ENCODE results near the gene MRPS34. TPM values are rescaled to one million over a fixed set of nuclear protein-coding genes. Genes with fewer than 3 reads are reported as not detected.

MRPS34 gene
- total RNA-seq, 1 experiment from 2014 or later = 247 TPM

DNA sequence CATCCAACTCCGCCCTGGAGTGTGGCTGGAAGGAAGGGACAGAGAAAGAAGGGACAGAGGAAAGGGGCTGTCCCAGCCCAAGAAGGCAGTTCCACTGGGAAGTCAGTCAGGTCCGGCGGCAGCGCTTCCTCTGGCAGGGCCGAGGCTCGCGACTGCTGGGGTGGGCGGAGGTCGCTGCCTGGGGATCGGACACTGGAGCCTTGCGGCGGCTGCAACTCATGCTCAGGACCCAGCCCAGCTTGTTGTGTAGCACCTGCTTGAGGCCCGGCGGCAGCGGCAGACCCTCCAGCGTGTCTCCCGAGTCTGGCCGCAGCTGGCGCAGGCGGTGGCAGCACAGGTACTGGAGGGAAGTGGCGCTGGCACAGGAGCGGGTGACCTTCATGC is 4.0 kb upstream of the MRPS34 start:
- ChIA-PET POLR2A (ENCODE audit: low non-redundant PET) (no interaction called here), CTCF (no interaction called here)
- no peak overlapping the region for H3K27ac ChIP-seq (ENCODE audit: low read depth, low read length, poor library complexity, severe bottlenecking)
- no peaks in the 10 kb centered on the region for H3K27me3 ChIP-seq (replicated peaks; ENCODE audit: insufficient read depth, low read depth, low read length, poor library complexity)
- H3K4me3 ChIP-seq (ENCODE audit: low read depth, low read length, poor library complexity, severe bottlenecking) = no peak overlapping the region
- H3K9me3 ChIP-seq (ENCODE audit: low read depth, low read length, poor library complexity, severe bottlenecking) = no peaks in the 10 kb centered on the region
- intact Hi-C loops (cut with micrococcal nuclease; ENCODE audit: unreplicated experiment) = loop anchor here (10.0 kb wide), 1 partner anchor 48 kb away; the partner anchor contains the start of genes FAHD1 and HAGH
- H3K4me1 ChIP-seq (ENCODE audit: insufficient read depth, low read length, poor library complexity, severe bottlenecking) = no peaks in the 10 kb centered on the region
- peaks cover 14% of the 10 kb centered on the region for H3K36me3 ChIP-seq (ENCODE audit: insufficient read depth, low read length, poor library complexity, severe bottlenecking)
- BruUV-seq (replicated peaks) = no TSS peak
- DNase-seq (ENCODE audit: low spot score) = no peak
- TF ChIP-seq, protein P1, sequence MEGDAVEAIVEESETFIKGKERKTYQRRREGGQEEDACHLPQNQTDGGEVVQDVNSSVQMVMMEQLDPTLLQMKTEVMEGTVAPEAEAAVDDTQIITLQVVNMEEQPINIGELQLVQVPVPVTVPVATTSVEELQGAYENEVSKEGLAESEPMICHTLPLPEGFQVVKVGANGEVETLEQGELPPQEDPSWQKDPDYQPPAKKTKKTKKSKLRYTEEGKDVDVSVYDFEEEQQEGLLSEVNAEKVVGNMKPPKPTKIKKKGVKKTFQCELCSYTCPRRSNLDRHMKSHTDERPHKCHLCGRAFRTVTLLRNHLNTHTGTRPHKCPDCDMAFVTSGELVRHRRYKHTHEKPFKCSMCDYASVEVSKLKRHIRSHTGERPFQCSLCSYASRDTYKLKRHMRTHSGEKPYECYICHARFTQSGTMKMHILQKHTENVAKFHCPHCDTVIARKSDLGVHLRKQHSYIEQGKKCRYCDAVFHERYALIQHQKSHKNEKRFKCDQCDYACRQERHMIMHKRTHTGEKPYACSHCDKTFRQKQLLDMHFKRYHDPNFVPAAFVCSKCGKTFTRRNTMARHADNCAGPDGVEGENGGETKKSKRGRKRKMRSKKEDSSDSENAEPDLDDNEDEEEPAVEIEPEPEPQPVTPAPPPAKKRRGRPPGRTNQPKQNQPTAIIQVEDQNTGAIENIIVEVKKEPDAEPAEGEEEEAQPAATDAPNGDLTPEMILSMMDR (conservative IDR thresholded peaks at IDR 0.05; ENCODE audit: low read depth, low read length) = no peak
- no peak for TF ChIP-seq EZH2 (IDR thresholded peaks at IDR 0.05; ENCODE audit: borderline replicate concordance, low read depth, low read length, poor library complexity, severe bottlenecking)

DNA sequence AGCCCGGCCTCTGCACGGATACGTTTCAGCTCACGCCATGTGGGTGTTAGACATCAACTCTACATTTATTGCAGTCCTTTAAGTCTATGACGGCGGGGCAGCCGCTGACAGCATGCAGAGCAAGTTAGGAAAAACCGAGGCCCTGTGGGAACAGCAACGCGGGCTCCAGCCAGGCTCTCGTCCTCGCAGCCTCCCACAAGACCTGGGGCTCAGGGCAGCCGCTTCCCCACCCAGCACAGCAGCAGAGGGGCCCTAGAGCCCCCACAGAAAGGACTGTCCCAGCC is 3.7 kb upstream of the MRPS34 start:
- no peaks in the 10 kb centered on the region for H3K9me3 ChIP-seq (ENCODE audit: low read depth, low read length, poor library complexity, severe bottlenecking)
- CTCF ChIA-PET = no interaction called here
- POLR2A ChIA-PET (ENCODE audit: low non-redundant PET) = no interaction called here
- H3K4me1 ChIP-seq (ENCODE audit: insufficient read depth, low read length, poor library complexity, severe bottlenecking) = no peaks in the 10 kb centered on the region
- H3K27me3 ChIP-seq (replicated peaks; ENCODE audit: insufficient read depth, low read depth, low read length, poor library complexity) = no peaks in the 10 kb centered on the region
- no peak overlapping the region for H3K4me3 ChIP-seq (ENCODE audit: low read depth, low read length, poor library complexity, severe bottlenecking)
- peaks cover 14% of the 10 kb centered on the region for H3K36me3 ChIP-seq (ENCODE audit: insufficient read depth, low read length, poor library complexity, severe bottlenecking)
- no TSS peak for BruUV-seq (replicated peaks)
- DNase-seq (ENCODE audit: low spot score) = no peak
- TF ChIP-seq, protein P1 (conservative IDR thresholded peaks at IDR 0.05; ENCODE audit: low read depth, low read length) = no peak
- TF ChIP-seq EZH2 (IDR thresholded peaks at IDR 0.05; ENCODE audit: borderline replicate concordance, low read depth, low read length, poor library complexity, severe bottlenecking) = no peak
- no peak overlapping the region for H3K27ac ChIP-seq (ENCODE audit: low read depth, low read length, poor library complexity, severe bottlenecking)
- intact Hi-C loops (cut with micrococcal nuclease; ENCODE audit: unreplicated experiment) = loop anchor here (10.0 kb wide), 1 partner anchor 48 kb away; the partner anchor contains the start of genes FAHD1 and HAGH

DNA sequence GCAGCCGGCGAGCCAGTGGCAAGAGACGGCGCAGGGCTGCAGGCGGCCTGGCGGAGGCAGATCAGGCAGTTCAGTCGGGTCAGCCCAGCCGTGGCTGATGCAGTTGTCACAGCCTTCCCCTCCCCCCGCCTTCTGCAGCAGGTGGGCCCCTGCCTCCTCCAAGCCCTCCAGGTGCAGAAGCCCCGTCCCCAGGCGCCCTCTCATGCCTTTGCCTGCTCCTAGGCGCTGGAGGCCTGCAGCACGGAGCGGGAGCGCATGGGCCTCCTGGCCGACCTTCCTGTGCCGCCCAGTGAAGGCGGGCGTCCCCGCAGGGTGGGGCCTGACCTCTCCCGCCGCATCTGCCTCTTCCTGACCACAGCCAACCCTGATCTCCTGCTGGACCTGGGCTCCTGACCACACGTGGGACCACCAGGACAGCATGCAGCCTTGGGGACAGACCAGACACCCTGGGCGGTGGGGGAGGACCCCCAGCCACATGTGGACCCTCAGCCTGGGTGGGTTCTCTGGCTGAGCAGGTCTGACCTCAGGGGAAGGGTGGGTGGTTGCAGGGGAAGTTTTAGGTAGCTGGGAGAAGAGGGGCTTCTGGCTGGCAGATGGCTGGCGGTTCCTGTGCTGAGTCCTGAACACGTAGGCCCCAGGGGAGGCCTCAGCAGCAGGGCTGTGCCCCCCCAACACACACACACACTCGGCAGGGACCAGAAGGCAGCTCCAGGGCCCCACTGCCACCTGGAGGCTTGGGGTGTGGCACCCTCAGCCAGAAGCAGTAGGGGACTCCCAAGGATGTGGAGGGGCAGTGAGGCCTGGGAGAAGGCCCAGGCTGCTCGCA is 3.1 kb upstream of the MRPS34 start:
- no peaks in the 10 kb centered on the region for H3K4me1 ChIP-seq (ENCODE audit: insufficient read depth, low read length, poor library complexity, severe bottlenecking)
- BruUV-seq (replicated peaks) = no TSS peak

More for the DNA sequence above, 3.1 kb upstream of the MRPS34 start:
- ChIA-PET POLR2A (ENCODE audit: low non-redundant PET) (no interaction called here), CTCF (no interaction called here)
- Histone ChIP-seq H3K36me3 (ENCODE audit: insufficient read depth, low read length, poor library complexity, severe bottlenecking) (peaks cover 14% of the 10 kb centered on the region), H3K27me3 (replicated peaks; ENCODE audit: insufficient read depth, low read depth, low read length, poor library complexity) (no peaks in the 10 kb centered on the region), H3K27ac (ENCODE audit: low read depth, low read length, poor library complexity, severe bottlenecking) (no peak overlapping the region), H3K9me3 (ENCODE audit: low read depth, low read length, poor library complexity, severe bottlenecking) (no peaks in the 10 kb centered on the region), H3K4me3 (ENCODE audit: low read depth, low read length, poor library complexity, severe bottlenecking) (no peak overlapping the region)
- intact Hi-C loops (cut with micrococcal nuclease; ENCODE audit: unreplicated experiment) = loop anchor here (10.0 kb wide), 1 partner anchor 49 kb away; the partner anchor contains the start of genes FAHD1 and HAGH
- no peak for DNase-seq (ENCODE audit: low spot score)
- TF ChIP-seq EZH2 (IDR thresholded peaks at IDR 0.05; ENCODE audit: borderline replicate concordance, low read depth, low read length, poor library complexity, severe bottlenecking) = no peak
- TF ChIP-seq, protein P1 (conservative IDR thresholded peaks at IDR 0.05; ENCODE audit: low read depth, low read length) = no peak
